ENCODE results near the gene NAGLU. TPM values are rescaled to one million over a fixed set of nuclear protein-coding genes. Genes with fewer than 3 reads are reported as not detected.

Gene NAGLU
- total RNA-seq, 2 experiments from 2014 or later: 15.9 to 17.5 TPM

DNA sequence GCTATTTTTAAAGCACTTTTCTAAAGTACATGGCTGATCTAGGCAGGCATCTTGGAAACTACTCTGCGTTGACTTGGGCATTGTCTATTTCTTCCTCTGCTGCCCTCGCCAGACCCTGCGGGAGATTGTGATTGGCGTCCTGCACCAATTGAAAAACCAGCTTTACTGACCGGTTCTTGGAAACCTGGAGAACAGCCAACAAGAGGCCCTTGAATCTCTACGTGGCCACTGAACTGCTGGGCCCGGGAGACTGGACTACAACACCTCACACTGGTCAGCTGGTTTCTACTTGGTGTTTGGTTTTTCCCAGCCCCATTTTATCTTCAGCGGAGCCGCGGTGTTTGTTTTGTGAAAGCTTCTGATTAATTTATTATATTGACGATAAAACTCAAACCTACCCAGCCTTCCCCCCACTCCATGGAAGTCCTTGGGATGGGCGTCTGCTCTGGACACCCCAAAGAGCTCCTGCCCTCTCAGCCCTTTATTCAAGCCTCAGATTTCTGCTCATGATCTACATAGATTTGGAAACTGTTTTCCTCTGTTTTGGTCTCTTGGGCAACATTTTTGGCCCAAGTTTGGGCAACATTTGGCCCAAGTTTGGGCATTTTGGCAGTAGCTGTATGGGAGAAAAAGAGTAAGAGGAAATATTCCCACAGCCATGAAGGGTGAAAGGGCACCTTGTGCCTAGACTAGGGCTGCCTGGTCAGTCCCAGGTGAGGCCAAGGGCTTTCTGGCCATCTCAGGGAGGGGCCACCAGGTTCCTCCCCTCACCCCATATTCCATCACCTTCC is 35.6 kb downstream of the NAGLU start:
- H3K36me3 Mint-ChIP-seq (ENCODE audit: low read depth): peaks cover 75% of the 10 kb centered on the region
- CTCF ChIA-PET: interaction anchor here (1.7 kb wide), 1 partner anchor 36 kb away, joined by 6 read pairs; the partner anchor contains the start of gene NAGLU
- H3K9me3 Mint-ChIP-seq: no peaks in the 10 kb centered on the region
- no peaks in the 10 kb centered on the region for H3K27me3 Mint-ChIP-seq
- H3K4me1 Mint-ChIP-seq: peaks cover 65% of the 10 kb centered on the region
- no peak overlapping the region for H3K27ac Mint-ChIP-seq
- POLR2A ChIA-PET: interaction anchor here (0.6 kb wide), 1 partner anchor 380 kb away, joined by 3 read pairs; no protein-coding TSS in a partner anchor
- H3K4me3 Mint-ChIP-seq: no peak overlapping the region
- no peak for DNase-seq

DNA sequence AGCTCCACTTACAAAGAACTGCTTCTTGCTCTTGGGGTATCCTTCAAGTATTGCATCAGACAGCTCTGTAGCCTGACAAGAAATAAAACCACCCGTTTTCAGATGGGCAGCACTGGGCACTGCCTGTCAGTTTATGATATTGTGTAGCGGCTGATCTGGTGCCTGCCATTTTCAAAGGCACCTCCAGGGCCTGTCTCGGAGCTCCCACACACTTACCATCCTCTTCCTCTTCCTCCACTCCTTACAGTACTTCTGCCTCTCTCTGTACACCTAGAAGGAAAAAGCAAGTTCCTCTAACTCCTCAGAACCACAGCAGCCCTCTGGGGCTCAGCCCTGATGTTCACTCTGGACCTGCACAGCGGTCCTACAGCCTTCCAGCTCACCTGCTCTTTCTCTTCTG is 37.1 kb downstream of the NAGLU start:
- H3K9me3 Mint-ChIP-seq: no peaks in the 10 kb centered on the region
- CTCF ChIA-PET: interaction anchor here (0.9 to 1.7 kb wide), 2 partner anchors 37 to 526 kb away, joined by 5 to 6 read pairs; partner anchors contain the start of gene NAGLU
- no peak for DNase-seq
- H3K27me3 Mint-ChIP-seq: no peaks in the 10 kb centered on the region
- POLR2A ChIA-PET: interaction anchor here (0.6 to 9.9 kb wide), 3 partner anchors 7 to 200 kb away, joined by 3 to 109 read pairs (median 5); partner anchors contain the start of genes COASY, MLX and VPS25
- peak overlapping the region; percentile 29 for H3K27ac Mint-ChIP-seq
- H3K36me3 Mint-ChIP-seq (ENCODE audit: low read depth): peaks cover 70% of the 10 kb centered on the region
- H3K4me1 Mint-ChIP-seq: peaks cover 64% of the 10 kb centered on the region
- H3K4me3 Mint-ChIP-seq: no peak overlapping the region

DNA sequence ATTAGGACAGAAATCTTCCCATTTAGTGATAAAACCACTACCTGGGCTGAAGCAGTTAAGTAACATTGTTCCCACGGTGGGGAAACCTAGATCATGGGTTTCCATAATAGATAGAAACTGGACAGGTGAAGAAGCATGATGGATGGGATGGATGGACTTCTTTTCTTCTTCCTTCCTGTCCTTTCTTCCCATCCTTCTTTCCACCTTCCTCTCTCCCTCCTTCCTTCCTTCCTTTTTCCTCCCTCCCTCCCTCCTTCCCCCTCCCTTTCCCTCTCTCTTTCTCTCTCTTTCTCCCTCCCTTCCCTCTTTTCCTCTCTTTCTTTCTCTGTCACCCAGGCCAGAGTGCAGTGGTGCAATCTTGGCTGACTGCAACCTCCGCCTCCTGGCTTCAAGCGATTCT is 38.4 kb downstream of the NAGLU start:
- no peaks in the 10 kb centered on the region for H3K27me3 Mint-ChIP-seq
- peaks cover 60% of the 10 kb centered on the region for H3K4me1 Mint-ChIP-seq
- CTCF ChIA-PET: no interaction called here
- no peaks in the 10 kb centered on the region for H3K9me3 Mint-ChIP-seq
- peaks cover 65% of the 10 kb centered on the region for H3K36me3 Mint-ChIP-seq (ENCODE audit: low read depth)
- no peak for DNase-seq
- H3K4me3 Mint-ChIP-seq: no peak overlapping the region
- POLR2A ChIA-PET: interaction anchor here (9.9 kb wide), 1 partner anchor 9 kb away, joined by 109 read pairs; the partner anchor contains the start of genes COASY and MLX
- no peak overlapping the region for H3K27ac Mint-ChIP-seq

DNA sequence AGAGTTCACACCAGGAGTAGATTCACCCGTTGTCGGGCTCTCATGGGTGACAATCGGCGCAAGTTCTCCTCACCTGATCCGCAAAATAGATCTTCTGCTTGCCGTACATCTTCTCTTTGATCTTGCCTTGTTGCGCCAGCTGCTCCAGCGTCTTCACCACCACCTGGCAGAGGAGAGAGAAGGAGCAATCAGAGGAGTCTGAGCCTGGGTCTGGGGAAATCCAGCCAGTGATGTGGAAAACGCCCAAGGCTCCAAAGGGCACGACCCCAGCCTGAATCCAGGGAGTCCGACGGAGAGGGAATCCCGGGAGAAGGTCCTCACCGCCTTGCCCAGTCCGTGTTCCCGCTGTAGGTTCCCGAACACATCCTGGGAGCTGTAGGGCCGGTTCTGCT is 41.1 kb downstream of the NAGLU start:
- ChIA-PET CTCF (interaction anchor here (0.8 to 3.8 kb wide), 17 partner anchors 10 to 421 kb away, joined by 3 to 93 read pairs (median 12); partner anchors contain the start of genes BECN1, MLX, NAGLU and PSME3), POLR2A (interaction anchor here (0.9 to 9.9 kb wide), 15 partner anchors 7 to 738 kb away, joined by 3 to 109 read pairs (median 7); partner anchors contain the start of genes BECN1, COASY, MLX and NAGLU)
- no peak for DNase-seq
- Mint-ChIP-seq H3K36me3 (ENCODE audit: low read depth) (peaks cover 60% of the 10 kb centered on the region), H3K27ac (peak overlapping the region; percentile 61), H3K4me3 (peak overlapping the region; percentile 96), H3K9me3 (no peaks in the 10 kb centered on the region), H3K4me1 (peaks cover 49% of the 10 kb centered on the region), H3K27me3 (no peaks in the 10 kb centered on the region)

DNA sequence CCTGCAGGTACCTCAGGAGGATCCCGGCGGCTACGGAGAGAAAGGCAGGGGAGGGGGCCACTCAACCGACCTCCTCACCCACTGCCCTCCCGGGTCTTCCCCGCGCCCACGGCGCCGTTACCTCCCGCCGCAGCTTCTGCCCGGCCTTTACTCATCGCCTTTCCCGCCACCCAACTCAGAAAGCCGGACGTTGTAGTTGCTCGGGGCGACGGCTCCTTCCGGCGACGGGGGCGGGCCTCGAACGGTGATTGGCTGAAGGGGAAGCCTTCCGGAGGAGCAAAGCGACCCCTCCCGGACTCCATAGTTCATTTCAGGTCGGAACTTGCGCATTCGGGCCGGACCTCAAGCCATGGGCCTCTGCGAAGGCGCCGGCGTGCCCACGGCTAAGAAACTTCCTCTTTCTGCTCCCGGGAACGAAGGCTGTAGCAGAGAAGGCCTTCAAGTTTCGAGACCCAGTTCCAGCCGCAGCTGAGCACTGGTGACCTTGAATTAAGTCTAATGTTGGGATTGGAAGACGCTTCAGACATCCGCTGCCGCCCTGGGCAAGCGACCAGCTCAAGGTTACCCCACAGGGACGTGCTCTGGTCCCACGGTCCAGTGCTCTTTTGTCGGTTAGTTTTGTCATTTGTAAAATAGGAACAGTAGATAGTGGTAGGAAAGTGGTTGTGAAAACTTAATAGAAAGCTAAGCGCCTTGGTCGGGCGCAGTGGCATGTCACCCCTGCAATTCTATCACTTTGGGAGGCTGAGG is 41.7 kb downstream of the NAGLU start, which contains the start of gene PSMC3IP:
PSMC3IP (minus strand) TSS at position 198 of the 750 bp plus-strand sequence; CDS start at position 155, 43 bp downstream.
- ChIA-PET POLR2A (interaction anchor here (0.7 to 9.9 kb wide), 27 partner anchors 8 to 737 kb away, joined by 3 to 109 read pairs (median 6); partner anchors contain the start of genes BECN1, COASY, DNAJC7 and MLX), CTCF (interaction anchor here (0.5 to 3.8 kb wide), 57 partner anchors 10 to 599 kb away, joined by 3 to 93 read pairs (median 4); partner anchors contain the start of genes BECN1, CAVIN1, CNTNAP1 and MLX)
- peak; percentile 95 for DNase-seq
- Mint-ChIP-seq H3K27me3 (no peaks in the 10 kb centered on the region), H3K27ac (peak within 1 kb of the TSS; percentile 88), H3K9me3 (no peaks in the 10 kb centered on the region), H3K36me3 (ENCODE audit: low read depth) (peaks cover 61% of the 10 kb centered on the region), H3K4me3 (peak within 1 kb of the TSS; percentile 96), H3K4me1 (peaks cover 48% of the 10 kb centered on the region)

DNA sequence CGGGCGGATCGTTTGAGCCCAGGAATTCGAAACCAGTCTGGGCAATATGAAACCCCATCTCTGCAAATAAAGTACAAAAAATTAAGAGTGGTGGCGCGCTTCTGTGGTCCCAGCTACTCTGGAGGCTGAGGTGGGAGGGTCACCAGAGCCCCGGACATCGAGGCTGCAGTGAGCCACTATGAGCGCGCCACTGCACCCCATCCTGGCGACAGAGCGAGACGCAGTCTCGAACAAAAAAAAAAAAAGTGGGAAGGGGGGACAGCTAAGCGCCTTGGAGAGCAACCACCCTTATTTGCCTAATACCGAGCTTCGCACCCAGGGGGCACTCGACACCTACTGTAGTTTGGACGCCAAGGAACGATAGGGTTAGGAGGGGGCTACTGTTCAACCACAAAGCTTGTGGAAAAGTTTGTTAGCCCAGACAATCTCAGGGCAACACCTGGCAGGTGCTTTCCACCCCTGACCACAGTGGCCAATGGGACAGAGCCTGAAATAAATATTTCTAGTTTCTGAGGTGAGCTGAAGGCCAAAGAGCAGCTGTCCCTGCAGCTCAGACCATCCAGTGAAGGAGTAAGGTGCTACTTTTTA is 42.3 kb downstream of the NAGLU start:
- H3K36me3 Mint-ChIP-seq (ENCODE audit: low read depth): peaks cover 61% of the 10 kb centered on the region
- ChIA-PET CTCF (interaction anchor here (0.6 to 3.8 kb wide), 58 partner anchors 11 to 420 kb away, joined by 3 to 93 read pairs (median 4); partner anchors contain the start of genes BECN1, CAVIN1, CNTNAP1 and MLX), POLR2A (interaction anchor here (0.7 to 9.9 kb wide), 26 partner anchors 8 to 737 kb away, joined by 3 to 109 read pairs (median 6); partner anchors contain the start of genes BECN1, COASY, DNAJC7 and MLX)
- H3K9me3 Mint-ChIP-seq: no peaks in the 10 kb centered on the region
- peak overlapping the region; percentile 96 for H3K4me3 Mint-ChIP-seq
- H3K4me1 Mint-ChIP-seq: peaks cover 43% of the 10 kb centered on the region
- peak; percentile 76 for DNase-seq
- H3K27me3 Mint-ChIP-seq: no peaks in the 10 kb centered on the region
- peak overlapping the region; percentile 88 for H3K27ac Mint-ChIP-seq

DNA sequence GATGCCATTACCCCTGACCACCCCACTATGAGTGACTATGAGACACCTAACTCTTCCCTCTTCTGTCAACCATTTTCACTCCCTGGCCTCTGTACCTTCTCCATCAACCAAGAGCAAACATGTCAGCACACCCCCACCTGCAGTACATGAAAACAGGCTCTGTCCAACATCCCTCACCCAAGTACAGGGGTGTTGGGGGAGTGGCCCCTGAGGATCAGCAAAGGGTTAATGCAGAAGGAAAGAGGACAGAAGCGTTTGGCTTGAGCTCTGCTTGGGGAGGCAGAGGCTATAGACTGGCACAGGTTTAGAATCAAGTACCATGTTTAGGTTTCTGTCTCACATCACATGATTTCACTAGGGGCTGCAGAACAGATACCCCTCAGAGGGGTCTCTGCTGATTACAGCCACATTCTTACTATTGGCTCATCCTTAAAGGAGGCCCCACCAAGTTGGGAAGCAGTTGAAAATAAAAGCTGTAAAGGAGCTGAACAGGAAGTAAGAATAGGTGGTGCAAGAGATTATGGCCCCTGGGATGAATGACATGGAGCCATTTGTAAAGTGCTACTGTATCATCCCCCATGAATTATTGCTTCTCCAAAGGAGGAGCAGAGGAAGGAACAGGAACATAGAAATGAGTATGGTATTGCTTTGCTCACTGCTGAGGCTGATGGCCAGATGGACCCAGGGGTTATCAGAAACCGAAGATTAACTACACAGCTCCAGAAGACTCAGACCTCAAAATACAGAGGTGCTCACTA is 43.9 kb downstream of the NAGLU start:
- H3K36me3 Mint-ChIP-seq (ENCODE audit: low read depth): peaks cover 59% of the 10 kb centered on the region
- peak overlapping the region; percentile 11 for H3K4me3 Mint-ChIP-seq
- no peaks in the 10 kb centered on the region for H3K9me3 Mint-ChIP-seq
- no peak for DNase-seq
- peak overlapping the region; percentile 5 for H3K27ac Mint-ChIP-seq
- POLR2A ChIA-PET: interaction anchor here (9.9 kb wide), 1 partner anchor 14 kb away, joined by 109 read pairs; the partner anchor contains the start of genes COASY and MLX
- CTCF ChIA-PET: interaction anchor here (1.0 to 3.6 kb wide), 3 partner anchors 19 to 99 kb away, joined by 3 to 70 read pairs (median 62); partner anchors contain the start of genes RETREG3 and TUBG1
- H3K27me3 Mint-ChIP-seq: no peaks in the 10 kb centered on the region
- H3K4me1 Mint-ChIP-seq: peaks cover 33% of the 10 kb centered on the region

DNA sequence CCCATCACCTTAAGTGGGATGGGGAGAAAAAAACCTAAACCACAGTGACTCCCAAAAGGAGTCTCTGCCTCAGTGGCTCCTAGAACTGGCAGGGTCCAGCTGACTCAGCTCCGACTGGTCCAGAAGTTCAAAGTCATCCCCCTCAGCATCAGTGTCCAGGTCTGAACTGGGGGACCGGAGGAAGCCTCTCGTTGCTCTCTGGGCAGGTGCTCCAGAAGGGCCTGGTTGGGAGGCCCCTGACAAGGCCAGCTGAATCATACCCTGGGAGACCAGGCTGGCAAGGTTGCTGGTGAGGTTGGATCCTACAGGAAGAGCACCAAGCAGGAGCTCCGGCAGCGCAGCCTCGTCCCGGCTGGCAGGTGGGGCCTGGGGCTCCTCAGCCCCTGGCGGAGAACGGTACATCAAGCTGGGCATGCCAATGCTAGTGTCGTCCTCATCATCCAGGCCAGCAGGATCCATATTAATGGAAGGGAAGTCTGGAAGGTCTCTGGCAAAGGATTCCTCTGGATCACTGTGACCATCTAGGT is 45.8 kb downstream of the NAGLU start:
- ChIA-PET CTCF (interaction anchor here (0.5 to 1.0 kb wide), 2 partner anchors 49 to 182 kb away, joined by 3 read pairs; no protein-coding TSS in a partner anchor), POLR2A (interaction anchor here (0.9 to 9.9 kb wide), 3 partner anchors 16 to 192 kb away, joined by 3 to 109 read pairs (median 3); partner anchors contain the start of genes COASY, MLX and VPS25)
- Mint-ChIP-seq H3K36me3 (ENCODE audit: low read depth) (peaks cover 61% of the 10 kb centered on the region), H3K9me3 (no peaks in the 10 kb centered on the region), H3K4me1 (peaks cover 19% of the 10 kb centered on the region), H3K27me3 (no peaks in the 10 kb centered on the region), H3K4me3 (no peak overlapping the region), H3K27ac (no peak overlapping the region)
- no peak for DNase-seq

DNA sequence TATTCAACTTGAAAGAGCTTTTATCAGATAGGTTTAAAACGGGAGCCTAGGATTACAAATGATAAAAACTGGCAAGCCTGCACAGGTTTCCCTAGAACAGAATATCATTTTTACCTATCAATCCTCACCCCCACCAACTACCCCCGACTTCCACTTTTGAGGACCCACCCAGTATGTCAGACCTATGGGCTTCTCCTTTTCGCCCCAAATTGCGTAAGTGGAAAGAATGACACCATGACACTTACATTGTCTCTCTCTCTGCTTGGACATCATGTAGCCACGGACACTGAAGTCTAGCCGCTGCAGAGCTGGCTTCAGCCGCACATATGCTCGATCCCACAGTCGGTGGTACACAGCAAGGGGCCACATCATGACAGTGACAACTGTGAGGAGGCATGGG is 48.8 kb downstream of the NAGLU start:
- no peak for DNase-seq
- H3K4me3 Mint-ChIP-seq: no peak overlapping the region

DNA sequence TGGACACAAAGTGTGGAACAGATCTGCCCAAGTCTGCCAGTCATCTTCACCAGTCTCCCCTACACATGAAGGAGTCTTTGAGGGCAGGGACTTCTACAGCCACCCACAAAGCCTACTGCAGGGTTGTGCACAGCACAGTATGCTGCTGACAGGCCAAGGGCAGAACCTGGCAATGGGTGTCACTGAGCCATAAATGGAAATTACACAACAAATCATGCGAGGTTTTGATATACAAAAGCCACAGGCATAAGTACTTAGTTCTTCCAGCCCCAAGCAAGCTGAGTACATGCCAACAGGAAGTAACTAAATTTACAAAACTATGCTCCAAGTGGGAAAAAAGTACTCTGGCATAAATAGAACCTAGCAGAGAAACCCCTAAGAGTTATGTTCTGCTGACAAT is 49.3 kb downstream of the NAGLU start:
- peaks cover 2% of the 10 kb centered on the region for H3K4me1 Mint-ChIP-seq
- no peaks in the 10 kb centered on the region for H3K9me3 Mint-ChIP-seq
- H3K4me3 Mint-ChIP-seq: no peak overlapping the region
- no peaks in the 10 kb centered on the region for H3K27me3 Mint-ChIP-seq
- no peak for DNase-seq
- no peak overlapping the region for H3K27ac Mint-ChIP-seq
- peaks cover 70% of the 10 kb centered on the region for H3K36me3 Mint-ChIP-seq (ENCODE audit: low read depth)
- ChIA-PET CTCF (no interaction called here), POLR2A (no interaction called here)

More for the DNA sequence above, 48.8 kb downstream of the NAGLU start:
- no peak overlapping the region for H3K27ac Mint-ChIP-seq
- H3K9me3 Mint-ChIP-seq: no peaks in the 10 kb centered on the region
- peaks cover 71% of the 10 kb centered on the region for H3K36me3 Mint-ChIP-seq (ENCODE audit: low read depth)
- no peaks in the 10 kb centered on the region for H3K27me3 Mint-ChIP-seq
- ChIA-PET CTCF (no interaction called here), POLR2A (no interaction called here)
- peaks cover 3% of the 10 kb centered on the region for H3K4me1 Mint-ChIP-seq

DNA sequence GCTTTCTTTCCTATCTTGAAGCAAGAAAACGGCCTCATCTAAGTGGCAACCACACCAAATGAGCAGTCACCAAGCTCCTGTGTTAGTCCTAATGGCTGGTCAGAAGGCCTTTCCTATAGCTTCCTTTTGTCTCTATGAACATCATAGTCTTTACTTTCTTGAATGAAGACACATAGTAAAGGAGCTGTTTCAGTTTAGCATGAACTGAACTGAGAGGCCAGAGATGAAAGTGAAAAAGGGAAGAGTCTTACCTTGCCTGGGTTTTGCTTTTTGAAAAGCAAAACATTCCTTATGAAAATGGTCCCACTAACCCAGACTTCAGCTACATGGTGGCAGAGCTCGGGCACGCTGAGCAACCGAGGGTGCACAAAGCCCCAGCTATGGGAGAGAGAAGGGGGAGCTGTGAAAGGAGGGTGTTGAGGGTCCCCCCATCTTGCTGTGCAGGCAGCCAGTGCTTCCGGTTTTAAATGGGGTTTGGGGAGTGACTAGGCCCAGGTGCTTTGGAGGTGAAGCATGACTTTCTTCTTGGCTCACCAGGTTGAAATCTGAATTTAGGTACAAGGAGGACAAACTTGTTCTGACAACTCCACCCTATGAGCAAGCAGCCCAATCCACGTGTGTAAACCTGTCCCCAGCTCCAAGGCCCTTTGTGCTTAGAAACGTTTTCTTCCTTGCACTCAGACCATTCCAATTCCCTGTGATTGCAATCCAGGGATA is 50.6 kb downstream of the NAGLU start:
- H3K27me3 Mint-ChIP-seq: no peaks in the 10 kb centered on the region
- peaks cover 5% of the 10 kb centered on the region for H3K4me1 Mint-ChIP-seq
- ChIA-PET CTCF (interaction anchor here (0.9 to 7.1 kb wide), 2 partner anchors 9 to 174 kb away, joined by 3 to 37 read pairs; partner anchors contain the start of genes PSMC3IP and RAMP2), POLR2A (interaction anchor here (2.1 kb wide), 1 partner anchor 8 kb away, joined by 10 read pairs; the partner anchor contains the start of gene PSMC3IP)
- peak overlapping the region; percentile 52 for H3K27ac Mint-ChIP-seq
- H3K9me3 Mint-ChIP-seq: no peaks in the 10 kb centered on the region
- no peak for DNase-seq
- H3K4me3 Mint-ChIP-seq: no peak overlapping the region
- peaks cover 69% of the 10 kb centered on the region for H3K36me3 Mint-ChIP-seq (ENCODE audit: low read depth)
